SK-N-SH (cell line): ENCODE data around the gene PCBP3. TPM values are rescaled to one million over a fixed set of nuclear protein-coding genes. Genes with fewer than 3 reads are reported as not detected.

Experiments
- CTCF ChIA-PET: fragments of 300-600, 350-600 bp; formaldehyde crosslinking; extraction: SDS; loops from one replicate; lab custom pipeline; 2021; lab: Yijun Ruan, JAX
- POLR2A ChIA-PET: fragments of 350-600 bp; sonication (Branson Sonifier 250); formaldehyde crosslinking; extraction: SDS; loops from one replicate; lab custom pipeline; 2020; ENCODE audit warnings: antibody characterized with exemption, inconsistent platforms; lab: Yijun Ruan, JAX
- DNase-seq: peaks from one replicate; pipeline ENCODE4 v3.0.0; 2012
- H2AFZ ChIP-seq: fragments of 200-600 bp; sonication (generic); 2 replicates; pipeline ENCODE4 v1.8.1; 2016; ENCODE audit warnings: antibody characterized with exemption, mild to moderate bottlenecking, low read depth
- H3F3A ChIP-seq: fragments of 200-600 bp; sonication (generic); replicated peaks from 2 replicates; pipeline ENCODE3; 2016; ENCODE audit warnings: antibody characterized with exemption, mild to moderate bottlenecking; ENCODE audit not compliant: insufficient read depth
- H3K27ac ChIP-seq, 2 experiments: fragments of 200-500 bp in 1 of 2; fragments of 200-600 bp in 1 of 2; sonication (Bioruptor generic) in 1 of 2; sonication (generic), shearing (Covaris generic) in 1 of 2; 2 replicates each; pipeline versions ENCODE4 v1.5.1 to v1.6.1; 2014 to 2016; ENCODE audit warnings: low read depth in 2 of 2, inconsistent platforms in 1 of 2, low read length in 1 of 2, mild to moderate bottlenecking in 1 of 2, mixed read lengths in 1 of 2
- H3K27me3 ChIP-seq: fragments of 200-600 bp; sonication (generic), shearing (Covaris generic); 2 replicates; pipeline ENCODE4 v1.6.1; 2016; ENCODE audit warnings: mixed run types; ENCODE audit not compliant: insufficient read depth
- H3K36me3 ChIP-seq, 2 experiments: fragments of 200-500 bp in 1 of 2; fragments of 200-600 bp in 1 of 2; sonication (Bioruptor generic) in 1 of 2; sonication (generic) in 1 of 2; replicated peaks in 1 of 2; 2 replicates each; pipeline versions ENCODE3 to v1.5.1; 2014 to 2016; ENCODE audit warnings: low read length in 1 of 2, mild to moderate bottlenecking in 1 of 2; ENCODE audit not compliant: insufficient read depth in 2 of 2, control insufficient read depth in 1 of 2
- H3K4me1 ChIP-seq, 2 experiments: fragments of 200-500 bp in 1 of 2; fragments of 200-600 bp in 1 of 2; sonication (Bioruptor generic) in 1 of 2; sonication (generic), shearing (Covaris generic) in 1 of 2; 2 replicates each; pipeline versions ENCODE4 v1.5.1 to v1.6.1; 2014 to 2016; ENCODE audit warnings: low read depth in 1 of 2, low read length in 1 of 2, mixed run types in 1 of 2; ENCODE audit not compliant: insufficient read depth in 2 of 2, control insufficient read depth in 1 of 2
- H3K4me2 ChIP-seq: fragments of 200-600 bp; sonication (generic), shearing (Covaris generic); 2 replicates; pipeline ENCODE4 v1.6.1; 2017; ENCODE audit warnings: mixed run types
- H3K4me3 ChIP-seq, 2 experiments: fragments of 200-500 bp in 1 of 2; fragments of 200-600 bp in 1 of 2; sonication (Bioruptor generic) in 1 of 2; sonication (generic), shearing (Covaris generic) in 1 of 2; 2 replicates each; pipeline versions ENCODE4 v1.5.1 to v1.8.1; 2014 to 2016; ENCODE audit warnings: low read depth in 2 of 2, inconsistent platforms in 1 of 2, low read length in 1 of 2, mild to moderate bottlenecking in 1 of 2, mixed read lengths in 1 of 2, moderate library complexity in 1 of 2
- H3K79me2 ChIP-seq: fragments of 200-600 bp; sonication (generic); 2 replicates; pipeline ENCODE4 v1.8.1; 2017; ENCODE audit warnings: mild to moderate bottlenecking; ENCODE audit not compliant: insufficient read depth
- H3K9ac ChIP-seq: fragments of 200-600 bp; sonication (generic); 2 replicates; pipeline ENCODE4 v1.6.1; 2017; ENCODE audit warnings: mixed run types
- H3K9me2 ChIP-seq: fragments of 200-600 bp; sonication (generic); 2 replicates; pipeline ENCODE4 v1.6.1; 2017; ENCODE audit warnings: mixed run types
- H3K9me3 ChIP-seq: fragments of 200-600 bp; sonication (generic); 2 replicates; pipeline ENCODE4 v1.6.1; 2017; ENCODE audit warnings: mixed run types, mild to moderate bottlenecking, moderate library complexity
- H4K20me1 ChIP-seq: fragments of 200-600 bp; sonication (generic); 2 replicates; pipeline ENCODE4 v1.6.1; 2017; ENCODE audit warnings: mild to moderate bottlenecking, mixed run types; ENCODE audit not compliant: insufficient read depth
- CHD2 ChIP-seq: fragments of 150-350 bp; IDR thresholded peaks from 2 replicates; pipeline ENCODE4 v1.6.1; 2018; ENCODE audit warnings: low read length; ENCODE audit not compliant: partially characterized antibody
- CTCF ChIP-seq: fragments of 200-600 bp; sonication (generic); IDR thresholded peaks from 2 replicates; pipeline ENCODE4 v1.6.1; 2017; ENCODE audit warnings: antibody characterized with exemption, mild to moderate bottlenecking, moderate library complexity
- EP300 ChIP-seq, 2 experiments: IDR thresholded peaks; 2 replicates each; pipeline versions ENCODE4 v1.4.0 to v1.6.1; 2012; ENCODE audit warnings: borderline replicate concordance in 1 of 2, low read depth in 1 of 2, low read length in 1 of 2
- EZH2phosphoT487 ChIP-seq: fragments of 200-600 bp; sonication (generic); IDR thresholded peaks from 2 replicates; pipeline ENCODE4 v1.6.1; 2017; ENCODE audit warnings: low read depth, mixed run types, mild to moderate bottlenecking, antibody characterized with exemption, moderate library complexity, borderline replicate concordance
- FOSL2 ChIP-seq: IDR thresholded peaks from 2 replicates; pipeline ENCODE4 v1.4.0; 2012; ENCODE audit warnings: low read depth, mild to moderate bottlenecking, moderate library complexity, borderline replicate concordance
- FOXM1 ChIP-seq: IDR thresholded peaks from 2 replicates; pipeline ENCODE4 v1.4.0; 2012; ENCODE audit warnings: low read depth, mild to moderate bottlenecking
- GABPA ChIP-seq: IDR thresholded peaks from 2 replicates; pipeline ENCODE4 v1.4.0; 2012; ENCODE audit warnings: low read depth, mild to moderate bottlenecking
- GATA2 ChIP-seq: sonication (generic); formaldehyde crosslinking; IDR thresholded peaks from 2 replicates; pipeline ENCODE4 v1.5.0; 2020; ENCODE audit warnings: mild to moderate bottlenecking, missing genetic modification reagents
- MEF2A ChIP-seq: IDR thresholded peaks from 2 replicates; pipeline ENCODE4 v1.4.0; 2012; ENCODE audit warnings: low read depth, borderline replicate concordance
- MXI1 ChIP-seq: IDR thresholded peaks from 2 replicates; pipeline ENCODE4 v1.6.1; 2012; ENCODE audit warnings: mild to moderate bottlenecking, low read depth, low read length, improper control_type of control experiment
- PBX3 ChIP-seq: IDR thresholded peaks from 2 replicates; pipeline ENCODE4; 2012
- POLR2AphosphoS5 ChIP-seq: IDR thresholded peaks from 2 replicates; pipeline ENCODE4 v1.6.1; 2012; ENCODE audit warnings: low read depth, low read length
- RAD21 ChIP-seq: IDR thresholded peaks from 2 replicates; pipeline ENCODE4 v1.6.1; 2012; ENCODE audit warnings: mild to moderate bottlenecking, low read length
- SMC3 ChIP-seq: IDR thresholded peaks from 2 replicates; pipeline ENCODE4 v1.6.1; 2012; ENCODE audit warnings: low read depth, low read length, improper control_type of control experiment
- TAF1 ChIP-seq: IDR thresholded peaks from 2 replicates; pipeline ENCODE4 v1.6.1; 2012; ENCODE audit warnings: low read depth, mild to moderate bottlenecking, low read length, moderate library complexity, borderline replicate concordance
- TCF12 ChIP-seq: IDR thresholded peaks from 2 replicates; pipeline ENCODE4 v1.4.0; 2012
- WGBS: methylation state at CpG from one replicate; pipeline ENCODE4 v1.1.6; 2017; ENCODE audit warnings: low lambda C conversion rate; 5-methylcytosine and 5-hydroxymethylcytosine counted together
- polyA plus RNA-seq, 3 experiments: library from polyadenylated mRNA; depleted of rRNA; stranded (reverse); fragments of >200 nt; gene quantifications; 2 replicates each; pipeline ENCODE4 v1.2.3, GENCODE V29; 2012
- TF ChIP-seq, protein P1 (sequence below): fragments of 150-350 bp; IDR thresholded peaks from 2 replicates; pipeline ENCODE4 v1.6.1; 2017; ENCODE audit warnings: antibody characterized with exemption, low read length, low read depth, borderline replicate concordance
- TF ChIP-seq, protein P2 (sequence below): IDR thresholded peaks from 2 replicates; pipeline ENCODE4 v1.4.0; 2012; ENCODE audit warnings: low read depth
- TF ChIP-seq, protein P3 (sequence below): IDR thresholded peaks from 2 replicates; pipeline ENCODE4 v1.6.1; 2012; ENCODE audit warnings: mild to moderate bottlenecking, low read depth, low read length, moderate library complexity

PCBP3 gene
- polyA plus RNA-seq, 1 of the 3 experiments (the other 2 are of a cell fraction): 9.5 TPM

GRCh38 chr21:45927032-45927431 is 283.5 kb downstream of the PCBP3 start:
- 88% methylated on average over 1 of the region's 1 CpG for WGBS

More at GRCh38 chr21:45927032-45927431, 283.5 kb downstream of the PCBP3 start:
- no peaks in the 10 kb centered on the region for H4K20me1 ChIP-seq
- TF ChIP-seq TAF1 (no peak), EP300 (IDR thresholded peaks at IDR 0.05; ENCODE audit: borderline replicate concordance in 1 of 2, low read depth in 1 of 2, low read length in 1 of 2) (no peak), FOXM1 (no peak), MEF2A (no peak), RAD21 (no peak), POLR2AphosphoS5 (no peak), PBX3 (no peak), SMC3 (no peak), CTCF (no peak), TCF12 (no peak), FOSL2 (no peak), CHD2 (no peak), GABPA (no peak), GATA2 (CRISPR knock-in tag) (no peak), MXI1 (no peak), EZH2phosphoT487 (no peak)
- TF ChIP-seq, protein P1, sequence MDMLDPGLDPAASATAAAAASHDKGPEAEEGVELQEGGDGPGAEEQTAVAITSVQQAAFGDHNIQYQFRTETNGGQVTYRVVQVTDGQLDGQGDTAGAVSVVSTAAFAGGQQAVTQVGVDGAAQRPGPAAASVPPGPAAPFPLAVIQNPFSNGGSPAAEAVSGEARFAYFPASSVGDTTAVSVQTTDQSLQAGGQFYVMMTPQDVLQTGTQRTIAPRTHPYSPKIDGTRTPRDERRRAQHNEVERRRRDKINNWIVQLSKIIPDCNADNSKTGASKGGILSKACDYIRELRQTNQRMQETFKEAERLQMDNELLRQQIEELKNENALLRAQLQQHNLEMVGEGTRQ: no peak
- TF ChIP-seq, protein P2, sequence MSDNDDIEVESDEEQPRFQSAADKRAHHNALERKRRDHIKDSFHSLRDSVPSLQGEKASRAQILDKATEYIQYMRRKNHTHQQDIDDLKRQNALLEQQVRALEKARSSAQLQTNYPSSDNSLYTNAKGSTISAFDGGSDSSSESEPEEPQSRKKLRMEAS: no peak
- TF ChIP-seq, protein P3, sequence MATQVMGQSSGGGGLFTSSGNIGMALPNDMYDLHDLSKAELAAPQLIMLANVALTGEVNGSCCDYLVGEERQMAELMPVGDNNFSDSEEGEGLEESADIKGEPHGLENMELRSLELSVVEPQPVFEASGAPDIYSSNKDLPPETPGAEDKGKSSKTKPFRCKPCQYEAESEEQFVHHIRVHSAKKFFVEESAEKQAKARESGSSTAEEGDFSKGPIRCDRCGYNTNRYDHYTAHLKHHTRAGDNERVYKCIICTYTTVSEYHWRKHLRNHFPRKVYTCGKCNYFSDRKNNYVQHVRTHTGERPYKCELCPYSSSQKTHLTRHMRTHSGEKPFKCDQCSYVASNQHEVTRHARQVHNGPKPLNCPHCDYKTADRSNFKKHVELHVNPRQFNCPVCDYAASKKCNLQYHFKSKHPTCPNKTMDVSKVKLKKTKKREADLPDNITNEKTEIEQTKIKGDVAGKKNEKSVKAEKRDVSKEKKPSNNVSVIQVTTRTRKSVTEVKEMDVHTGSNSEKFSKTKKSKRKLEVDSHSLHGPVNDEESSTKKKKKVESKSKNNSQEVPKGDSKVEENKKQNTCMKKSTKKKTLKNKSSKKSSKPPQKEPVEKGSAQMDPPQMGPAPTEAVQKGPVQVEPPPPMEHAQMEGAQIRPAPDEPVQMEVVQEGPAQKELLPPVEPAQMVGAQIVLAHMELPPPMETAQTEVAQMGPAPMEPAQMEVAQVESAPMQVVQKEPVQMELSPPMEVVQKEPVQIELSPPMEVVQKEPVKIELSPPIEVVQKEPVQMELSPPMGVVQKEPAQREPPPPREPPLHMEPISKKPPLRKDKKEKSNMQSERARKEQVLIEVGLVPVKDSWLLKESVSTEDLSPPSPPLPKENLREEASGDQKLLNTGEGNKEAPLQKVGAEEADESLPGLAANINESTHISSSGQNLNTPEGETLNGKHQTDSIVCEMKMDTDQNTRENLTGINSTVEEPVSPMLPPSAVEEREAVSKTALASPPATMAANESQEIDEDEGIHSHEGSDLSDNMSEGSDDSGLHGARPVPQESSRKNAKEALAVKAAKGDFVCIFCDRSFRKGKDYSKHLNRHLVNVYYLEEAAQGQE: no peak
- TF ChIP-seq, all 33 proteins: peak for 0
- H3K9me2 ChIP-seq: no peaks in the 10 kb centered on the region
- peaks cover 4% of the 10 kb centered on the region for H3F3A ChIP-seq
- POLR2A ChIA-PET: no interaction called here
- H3K36me3 ChIP-seq: no peaks in the 10 kb centered on the region
- no peak overlapping the region for H3K4me2 ChIP-seq
- H3K4me1 ChIP-seq: no peaks in the 10 kb centered on the region; a peak in 1 of 4 replicates
- no peak overlapping the region for H2AFZ ChIP-seq
- no peak overlapping the region for H3K27ac ChIP-seq
- H3K27me3 ChIP-seq: no peaks in the 10 kb centered on the region
- CTCF ChIA-PET: no interaction called here
- DNase-seq: no peak
- no peaks in the 10 kb centered on the region for H3K79me2 ChIP-seq
- no peak overlapping the region for H3K9ac ChIP-seq
- H3K4me3 ChIP-seq: no peak overlapping the region
- no peaks in the 10 kb centered on the region for H3K9me3 ChIP-seq
